HG02763 (cell line): ENCODE data around the gene CARD9.
A peak's percentile ranks its signal among the peaks of the same experiment; 100 is the strongest.

Experiments used
- ATAC-seq: cut with Tn5 transposase; IDR thresholded peaks from one replicate; pipeline ENCODE4 v1.9.1; 2021; ENCODE audit warnings: mild to moderate bottlenecking, moderate library complexity; ENCODE audit not compliant: unreplicated experiment

CARD9 gene

GRCh38 chr9:136401173-136401922 is 27.9 kb upstream of the CARD9 start:
- ATAC-seq, result no peak

DNA sequence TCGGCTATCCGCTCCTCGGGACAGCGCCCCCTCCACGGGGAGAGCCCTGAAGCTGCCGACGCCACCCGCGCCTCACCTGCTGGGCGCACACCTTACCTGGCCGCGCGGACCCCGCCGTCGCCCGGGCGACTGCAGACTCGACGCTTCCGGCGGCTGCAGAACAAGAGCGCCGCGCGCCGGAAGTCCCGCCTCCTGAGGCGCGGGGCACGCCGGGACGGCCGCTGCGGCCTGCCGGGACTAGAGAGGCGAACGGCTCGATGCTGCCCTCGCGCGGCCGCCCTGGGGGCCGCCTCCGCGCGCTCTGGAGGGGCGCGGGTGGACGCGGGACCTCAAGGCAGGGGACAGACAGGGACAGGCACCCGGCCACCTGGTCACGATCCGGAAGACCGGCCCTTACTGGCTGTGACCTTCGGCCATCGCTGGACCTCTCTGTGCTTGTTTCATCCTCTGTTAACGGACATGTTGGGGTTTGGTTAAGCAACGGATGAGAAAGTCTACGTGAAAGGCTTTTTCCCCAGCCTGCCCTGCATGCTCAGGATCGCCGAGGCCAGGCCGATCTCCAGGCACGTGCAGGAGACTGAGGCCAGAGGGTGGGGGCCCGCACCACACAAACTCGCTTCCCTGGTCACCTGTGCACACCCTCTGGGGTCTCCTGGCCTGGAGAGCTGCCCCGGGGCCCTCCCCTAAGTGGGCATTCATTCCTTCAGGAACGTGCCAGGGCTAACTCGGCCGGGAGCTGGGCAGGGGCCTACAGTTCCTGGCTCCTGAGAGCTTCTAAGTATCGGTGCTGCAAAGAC is 26.8 kb upstream of the CARD9 start, which contains the start of gene SNAPC4:
SNAPC4 (minus strand) TSS at position 133 of the 797 bp plus-strand sequence. CDS start 1,742 bp downstream, outside the sequence.
- peak; percentile 84 for ATAC-seq

DNA sequence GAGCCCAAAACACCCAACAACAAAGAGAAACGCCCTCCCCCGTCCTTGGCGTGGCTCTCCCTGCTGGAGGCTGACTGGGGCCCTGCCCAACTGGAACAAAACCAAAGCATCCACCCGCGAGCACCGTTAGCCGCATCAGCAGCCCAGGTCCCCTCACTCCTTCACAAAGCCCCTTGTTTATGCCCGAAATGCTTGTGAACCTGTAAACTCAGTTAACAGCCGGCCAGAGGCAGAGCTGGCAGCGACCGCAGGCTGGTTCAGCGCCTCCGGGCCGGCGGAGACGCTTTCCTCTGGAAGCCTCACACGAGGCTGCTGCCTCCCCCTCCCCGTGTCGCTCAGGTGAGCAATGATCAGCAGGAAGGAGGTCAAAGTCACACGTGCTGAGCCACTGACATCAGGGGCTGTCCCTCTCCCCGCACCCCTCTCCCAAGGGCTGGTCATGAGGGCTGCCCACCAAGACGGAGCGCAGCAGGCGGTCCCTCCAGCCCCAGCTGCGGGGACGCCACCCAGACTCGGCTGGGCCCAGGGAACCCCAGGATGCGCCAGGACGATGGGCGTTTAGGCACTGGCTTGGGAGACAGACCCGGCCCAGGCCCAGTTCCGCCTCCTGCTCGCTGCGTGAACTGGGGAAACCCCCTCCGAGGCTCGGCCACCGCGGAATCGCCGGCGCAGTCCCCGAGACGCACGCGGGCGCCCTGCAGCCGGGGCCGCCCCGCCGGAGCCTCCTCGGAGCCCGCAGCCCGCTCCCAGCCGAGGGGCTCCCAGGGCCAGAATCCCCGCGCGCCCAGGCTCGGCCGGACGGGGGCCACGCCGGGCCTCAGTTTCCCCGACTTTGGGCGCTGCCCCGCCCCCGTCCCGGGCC is 25.9 kb upstream of the CARD9 start:
- peak; percentile 21 for ATAC-seq

DNA sequence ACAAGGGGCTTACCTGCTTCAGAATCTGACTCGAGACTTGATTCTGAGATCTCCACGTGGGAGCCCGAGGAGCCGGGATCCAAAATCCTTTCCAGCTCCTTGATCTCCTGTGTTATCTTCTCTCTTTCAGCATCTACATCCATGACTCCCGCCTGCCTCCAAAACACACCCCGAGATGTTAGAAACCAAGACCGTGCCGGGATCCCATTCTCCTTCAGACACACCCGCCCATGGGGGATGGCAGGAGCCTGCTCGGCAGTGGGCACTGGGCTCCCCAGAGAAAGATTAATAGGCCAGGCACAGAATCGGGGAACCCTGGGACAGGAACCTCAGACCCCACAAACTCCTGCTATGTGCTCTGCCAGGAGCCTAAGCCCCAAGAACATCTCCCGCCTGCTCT is 24.8 kb upstream of the CARD9 start:
- ATAC-seq, result no peak

DNA sequence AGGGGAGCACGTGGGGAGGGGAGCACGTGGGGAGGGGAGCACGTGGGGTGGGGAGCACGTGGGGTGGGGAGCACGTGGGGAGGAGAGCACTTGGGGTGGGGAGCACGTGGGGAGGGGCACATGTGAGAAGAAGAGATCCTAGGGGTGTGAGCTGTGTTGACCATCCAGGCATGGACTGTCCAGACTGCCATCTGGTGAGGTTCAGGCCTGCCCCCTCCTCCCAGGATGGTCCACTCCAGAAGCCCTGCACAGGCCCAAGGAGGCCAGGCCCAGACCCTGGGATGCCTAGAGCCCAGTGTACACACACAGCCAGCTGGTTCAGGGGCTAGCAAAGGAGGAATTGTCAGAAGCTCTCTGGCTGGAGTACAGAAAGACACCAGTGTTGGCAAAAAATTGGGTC is 24.2 kb upstream of the CARD9 start:
- no peak for ATAC-seq

DNA sequence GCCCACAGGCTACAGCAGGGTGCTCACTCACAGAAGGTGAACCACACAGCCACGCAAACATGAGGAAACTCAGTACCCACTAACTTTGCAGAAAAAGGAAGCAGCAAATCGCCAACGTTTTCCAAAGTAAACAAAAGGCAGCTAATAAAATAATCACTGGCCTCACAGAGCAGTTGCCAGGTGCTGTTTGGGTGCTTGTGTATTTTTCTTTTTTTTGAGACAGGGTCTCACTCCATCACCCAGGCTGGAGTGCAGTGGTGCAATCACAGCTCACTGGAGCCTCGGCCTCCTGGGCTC is 22.7 kb upstream of the CARD9 start:
- ATAC-seq, result no peak

- no peak for ATAC-seq
These were observed 22.1 kb upstream of the CARD9 start for GRCh38 chr9:136395345-136396218.

DNA sequence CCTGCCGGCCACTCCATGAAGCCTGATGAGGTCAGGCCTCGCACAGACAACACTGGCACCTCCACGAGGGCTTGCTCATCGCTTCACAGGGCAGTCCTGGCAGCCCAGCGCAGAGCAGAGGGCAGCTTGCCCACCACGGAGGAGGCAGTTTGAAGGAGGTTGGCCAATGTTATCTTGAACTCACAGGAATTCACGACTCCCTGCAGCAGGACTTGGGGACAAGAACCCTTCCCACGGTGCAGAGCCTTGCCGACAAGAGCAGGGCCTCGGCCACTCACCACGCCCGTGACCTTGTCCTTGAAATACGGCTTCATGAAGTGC is 21.5 kb upstream of the CARD9 start:
- no peak for ATAC-seq

GRCh38 chr9:136394312-136395019 is 21.0 kb upstream of the CARD9 start:
- no peak for ATAC-seq

DNA sequence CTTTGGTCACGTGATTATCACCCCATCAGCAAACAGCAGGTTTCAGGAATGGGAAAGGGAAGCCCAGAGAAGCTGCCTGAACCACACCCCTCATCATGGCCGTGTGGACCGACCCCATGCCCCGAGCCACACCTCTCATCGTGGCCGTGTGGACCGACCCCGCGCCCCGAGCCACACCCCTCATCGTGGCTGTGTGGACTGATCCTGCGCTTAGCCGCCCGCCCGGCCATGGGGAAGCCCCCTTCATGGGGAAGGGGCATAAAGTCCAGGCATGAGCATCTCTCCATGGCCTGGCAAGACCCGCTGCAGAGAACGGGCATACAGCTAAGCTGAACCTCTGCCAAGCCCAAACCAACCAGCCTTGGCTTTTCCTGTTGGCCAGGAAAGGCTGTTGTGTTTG is 20.1 kb upstream of the CARD9 start:
- ATAC-seq, result no peak

DNA sequence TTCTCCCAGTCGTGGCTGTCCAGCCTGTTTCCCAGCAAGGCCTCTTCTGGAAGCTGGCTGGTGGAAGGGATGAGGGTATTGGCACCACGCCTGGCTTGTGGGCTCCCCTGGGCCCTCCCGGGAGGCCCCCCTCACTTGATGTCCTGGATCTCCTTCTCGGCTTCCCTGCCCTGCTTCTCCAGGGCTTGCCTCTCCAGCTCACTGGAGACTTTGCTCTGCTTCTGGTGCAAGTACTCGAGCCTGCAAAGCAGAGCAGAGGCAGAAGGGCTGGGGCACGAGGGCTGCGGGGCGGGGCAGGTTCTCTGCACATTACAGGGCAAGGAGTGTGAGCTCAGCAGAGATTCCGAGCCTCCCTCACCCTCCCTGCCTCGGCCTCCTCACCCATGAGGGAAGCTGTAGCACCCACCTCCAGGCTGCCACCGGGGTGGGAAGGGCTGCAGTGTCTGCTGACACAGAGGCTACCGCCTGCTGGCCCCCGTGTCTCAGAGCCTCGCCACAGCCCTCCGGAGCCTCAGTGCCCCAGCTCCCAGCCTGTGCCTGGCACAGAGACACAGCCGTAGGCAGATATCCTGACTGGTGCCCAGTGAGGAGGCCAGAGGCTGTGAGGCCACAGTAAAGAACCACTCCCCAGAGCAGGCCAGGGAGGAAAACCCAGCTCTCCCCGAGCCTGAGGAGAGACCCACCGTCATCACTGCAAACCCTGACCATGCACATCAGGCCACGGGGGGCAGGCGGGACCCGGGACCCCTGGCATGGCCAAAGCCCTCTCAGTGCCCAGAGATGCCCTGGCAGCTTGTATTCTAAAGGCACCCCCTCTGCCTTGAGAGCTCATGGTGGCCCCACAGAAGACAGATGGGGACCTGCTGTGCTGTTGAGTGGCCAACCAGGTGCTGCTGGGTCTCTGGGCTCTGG is 19.3 kb upstream of the CARD9 start:
- ATAC-seq, result no peak

DNA sequence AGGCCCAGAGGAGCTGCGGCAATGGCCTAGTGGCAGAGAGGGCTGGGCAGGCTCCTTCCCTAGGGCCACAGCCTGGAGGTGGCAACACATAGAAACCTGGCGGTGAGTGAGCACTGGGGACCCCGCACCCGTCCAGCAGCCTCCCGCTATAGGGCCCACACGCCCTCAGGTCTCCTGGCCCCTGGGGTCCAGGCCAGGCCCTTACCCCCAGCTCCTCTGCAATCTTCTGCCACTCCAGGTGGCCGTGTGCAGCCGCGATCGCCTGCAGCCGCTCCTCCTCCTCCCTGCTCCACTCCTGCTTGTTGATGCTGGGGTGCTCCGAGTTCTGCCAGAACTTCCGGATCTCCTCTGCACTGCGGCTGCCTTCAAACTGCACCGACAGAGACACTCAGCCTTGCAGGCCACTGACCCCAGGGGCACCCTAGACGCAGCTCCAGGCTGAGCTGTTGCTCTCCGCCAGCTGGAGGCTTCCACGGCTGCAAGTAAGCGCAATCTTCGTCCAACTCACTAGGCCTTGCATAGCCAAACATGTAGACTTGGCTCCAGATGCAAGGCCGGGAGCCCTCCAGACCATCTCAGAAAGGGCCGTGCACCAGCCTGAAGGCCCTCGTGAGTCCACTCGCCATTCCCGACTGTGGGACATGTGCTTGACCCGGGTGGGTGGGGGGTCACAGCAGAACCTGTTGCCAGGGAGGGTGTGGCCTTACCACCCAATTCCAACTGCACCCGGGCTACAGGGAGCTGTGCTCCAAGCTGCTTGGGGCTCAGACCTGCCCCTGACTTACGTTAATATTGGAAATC is 18.5 kb upstream of the CARD9 start:
- ATAC-seq, result no peak

GRCh38 chr9:136389396-136389795 is 15.9 kb upstream of the CARD9 start:
- ATAC-seq, result no peak

DNA sequence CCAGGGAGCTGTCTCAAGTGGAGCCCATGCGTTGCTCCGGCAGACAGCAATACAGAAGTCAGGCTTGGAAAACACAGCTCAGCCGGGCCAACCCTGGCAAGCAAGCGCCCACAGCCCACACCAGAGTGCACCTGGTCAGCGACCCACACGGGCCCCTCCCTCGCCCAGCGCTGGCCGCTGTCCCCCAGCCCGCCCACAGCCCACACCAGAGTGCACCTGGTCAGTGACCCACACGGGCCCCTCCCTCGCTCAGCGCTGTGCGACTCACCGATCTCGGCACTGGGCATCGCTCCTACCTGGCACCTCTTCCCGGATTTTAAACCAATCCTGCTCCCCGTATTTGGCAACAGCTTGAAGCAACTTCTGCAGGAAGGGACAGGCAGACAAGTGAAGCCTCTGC is 13.7 kb upstream of the CARD9 start:
- ATAC-seq, result no peak

GRCh38 chr9:136386018-136386417 is 12.5 kb upstream of the CARD9 start:
- no peak for ATAC-seq

DNA sequence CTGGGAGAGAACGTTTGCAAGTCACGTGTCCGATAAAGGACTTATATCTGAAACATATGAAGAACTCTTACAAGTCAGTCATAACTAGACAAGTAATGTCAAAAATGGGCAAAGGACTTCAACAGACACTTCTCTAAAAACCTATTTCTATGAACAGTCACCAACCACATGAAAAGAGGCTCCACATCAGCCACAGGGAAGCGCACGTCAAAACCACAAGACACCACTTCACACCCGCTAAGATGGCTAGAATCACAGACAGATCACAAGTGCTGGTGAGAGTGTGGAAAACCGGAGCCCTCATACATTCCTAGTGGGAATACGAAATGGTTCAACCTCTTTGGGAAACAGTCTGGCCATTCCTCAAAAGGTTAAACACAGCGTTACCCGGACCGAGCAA is 11.5 kb upstream of the CARD9 start:
- no peak for ATAC-seq

DNA sequence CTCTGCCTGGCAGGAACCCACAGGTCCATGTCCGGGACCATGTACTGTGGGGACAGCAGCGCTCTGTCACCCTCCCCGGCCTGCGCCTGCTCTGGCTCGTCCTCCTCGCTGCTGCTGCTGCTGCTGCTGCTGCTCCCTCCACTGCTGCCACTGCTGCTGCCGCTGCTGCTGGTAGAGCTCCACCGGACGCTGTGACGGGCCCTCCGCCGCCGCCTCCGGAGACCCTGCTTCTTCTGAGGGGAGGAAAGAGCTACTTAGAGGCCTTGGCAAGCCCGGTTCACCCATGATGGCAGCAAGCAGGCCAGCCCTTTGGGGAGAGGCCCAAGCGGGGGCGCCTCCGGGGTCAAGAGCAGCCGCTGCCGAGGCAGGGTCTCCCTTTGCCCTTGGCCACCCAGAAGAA is 10.0 kb upstream of the CARD9 start:
- ATAC-seq, result no peak

- no peak for ATAC-seq
These were observed 8.6 kb upstream of the CARD9 start for GRCh38 chr9:136381966-136382513.
